Measurements from ENCODE around the gene HACE1. TPM values are rescaled to one million over a fixed set of nuclear protein-coding genes. Genes with fewer than 3 reads are reported as not detected.
"Not testable (repeated sequence)": the region's sequence is repeated elsewhere in the genome, so short reads cannot be mapped to it uniquely, and the experiment has no call there.

The HACE1 gene
- total and polyA plus RNA-seq, 2 experiments from 2014 or later = 14.8 to 42.6 TPM

GRCh38 chr6:104837158-104837557, 22.6 kb downstream of the HACE1 start:
- H3K4me1 ChIP-seq (ENCODE audit: low read depth) = peaks cover 8% of the 10 kb centered on the region
- TF ChIP-seq CTCF (IDR thresholded peaks at IDR 0.05; ENCODE audit: low read depth, low read length) = no peak
- H3K4me3 ChIP-seq = no peak overlapping the region
- no peaks in the 10 kb centered on the region for H3K9me3 ChIP-seq (ENCODE audit: low read depth)
- no peak for DNase-seq (ENCODE audit: low read depth in 1 of 2, low spot score in 1 of 2)
- peaks cover 5% of the 10 kb centered on the region for H3K36me3 ChIP-seq
- H3K27me3 ChIP-seq = no peaks in the 10 kb centered on the region
- no peak overlapping the region for H3K27ac ChIP-seq

DNA sequence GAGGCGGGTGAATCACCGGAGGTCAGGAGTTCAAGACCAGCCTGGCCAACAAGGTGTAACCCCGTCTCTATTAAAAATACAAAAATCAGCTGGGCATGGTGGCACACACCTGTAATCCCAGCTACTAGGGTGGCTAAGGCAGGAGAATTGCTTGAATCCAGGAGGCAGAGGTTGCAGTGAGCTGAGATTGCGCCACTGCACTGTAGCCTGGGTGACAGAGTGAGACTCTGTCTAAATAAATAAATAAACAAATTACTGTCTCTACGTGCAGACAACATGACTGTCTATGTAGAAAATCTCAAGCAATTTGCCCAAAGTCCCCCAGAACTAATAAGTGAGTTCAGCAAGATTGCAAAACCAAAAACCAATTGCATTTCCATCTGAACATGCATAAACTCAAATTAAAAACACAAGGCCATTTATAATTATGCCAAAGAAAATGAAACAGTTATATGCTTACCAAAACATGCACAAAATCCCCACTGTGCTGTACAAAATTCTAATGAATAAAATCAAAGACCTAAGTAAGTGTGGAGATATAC, 23.2 kb downstream of the HACE1 start:
- H3K36me3 ChIP-seq; H3K27me3 ChIP-seq; H3K4me3 ChIP-seq; H3K4me1 ChIP-seq (ENCODE audit: low read depth); H3K27ac ChIP-seq; DNase-seq (ENCODE audit: low read depth in 1 of 2, low spot score in 1 of 2); H3K9me3 ChIP-seq (ENCODE audit: low read depth): not testable (repeated sequence)

DNA sequence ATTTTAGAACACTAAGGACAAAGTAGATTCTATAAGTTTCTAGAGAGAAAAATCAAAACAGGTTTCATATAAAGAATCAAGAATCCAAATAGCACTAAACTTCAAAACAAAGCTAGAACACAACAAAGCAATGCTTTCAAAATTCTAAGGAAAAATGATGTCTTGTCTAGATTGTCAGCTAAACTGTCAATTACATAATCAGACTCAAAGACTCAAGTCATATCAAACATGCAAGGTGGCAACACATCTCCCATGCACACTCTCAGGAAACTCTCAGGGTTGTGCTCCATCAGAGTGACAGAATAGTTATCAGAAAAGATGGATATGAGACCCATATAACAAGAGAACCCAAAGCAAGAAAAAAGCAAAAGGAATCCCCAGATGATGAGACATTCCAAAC, 23.9 kb downstream of the HACE1 start:
- Histone ChIP-seq H3K9me3 (ENCODE audit: low read depth) (no peaks in the 10 kb centered on the region), H3K4me1 (ENCODE audit: low read depth) (peaks cover 8% of the 10 kb centered on the region)
- no peak for TF ChIP-seq CTCF (IDR thresholded peaks at IDR 0.05; ENCODE audit: low read depth, low read length)

DNA sequence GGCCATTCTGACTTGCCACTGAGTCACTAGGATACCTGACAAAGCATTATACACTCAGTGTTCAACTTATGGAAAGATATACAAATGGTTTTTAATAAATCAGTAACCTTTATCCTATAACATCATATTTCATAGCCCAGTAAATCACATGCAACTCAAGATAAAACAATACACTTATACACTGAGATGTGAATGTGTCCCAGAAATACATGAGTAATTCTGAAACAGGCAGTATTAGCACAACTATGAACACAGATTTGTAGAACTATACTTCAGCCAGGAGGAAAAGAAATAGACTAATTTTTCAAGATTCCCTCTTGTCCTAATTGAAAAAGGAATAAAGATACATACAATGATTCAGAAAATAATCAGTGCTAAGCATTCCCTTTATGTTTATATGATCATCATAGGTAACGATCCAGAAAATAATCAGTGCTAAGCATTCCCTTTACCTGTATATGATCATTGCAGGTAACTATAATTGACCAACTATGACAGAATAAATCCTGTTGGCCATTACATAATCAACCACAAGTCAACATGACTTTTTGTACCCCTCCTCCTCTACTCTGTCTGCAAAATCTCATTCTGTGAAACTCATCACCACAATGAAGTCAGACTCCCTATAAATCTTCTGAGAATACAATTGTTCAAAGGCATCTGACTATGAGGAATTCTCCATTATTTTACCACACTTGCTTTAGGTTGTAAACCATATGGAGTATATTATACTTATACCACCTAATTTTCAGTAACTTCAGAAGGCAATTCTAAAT, 30.3 kb downstream of the HACE1 start:
- H3K4me1 ChIP-seq (ENCODE audit: low read depth) = no peaks in the 10 kb centered on the region
- DNase-seq (ENCODE audit: low read depth in 1 of 2, low spot score in 1 of 2) = no peak
- H3K9me3 ChIP-seq (ENCODE audit: low read depth) = no peaks in the 10 kb centered on the region
- no peak overlapping the region for H3K27ac ChIP-seq
- no peak for TF ChIP-seq CTCF (IDR thresholded peaks at IDR 0.05; ENCODE audit: low read depth, low read length)
- H3K36me3 ChIP-seq = no peaks in the 10 kb centered on the region
- no peaks in the 10 kb centered on the region for H3K27me3 ChIP-seq
- no peak overlapping the region for H3K4me3 ChIP-seq

More for the DNA sequence above, 23.9 kb downstream of the HACE1 start:
- Histone ChIP-seq H3K36me3 (no peaks in the 10 kb centered on the region), H3K27ac (no peak overlapping the region), H3K4me3 (no peak overlapping the region), H3K27me3 (no peaks in the 10 kb centered on the region)
- no peak for DNase-seq (ENCODE audit: low read depth in 1 of 2, low spot score in 1 of 2)

- Histone ChIP-seq H3K36me3 (no peaks in the 10 kb centered on the region), H3K9me3 (ENCODE audit: low read depth) (no peaks in the 10 kb centered on the region), H3K4me1 (ENCODE audit: low read depth) (no peaks in the 10 kb centered on the region), H3K27me3 (no peaks in the 10 kb centered on the region), H3K27ac (no peak overlapping the region), H3K4me3 (no peak overlapping the region)
- no peak for DNase-seq (ENCODE audit: low read depth in 1 of 2, low spot score in 1 of 2)
- no peak for TF ChIP-seq CTCF (IDR thresholded peaks at IDR 0.05; ENCODE audit: low read depth, low read length)
Observed at GRCh38 chr6:104828478-104828877, 31.2 kb downstream of the HACE1 start.

DNA sequence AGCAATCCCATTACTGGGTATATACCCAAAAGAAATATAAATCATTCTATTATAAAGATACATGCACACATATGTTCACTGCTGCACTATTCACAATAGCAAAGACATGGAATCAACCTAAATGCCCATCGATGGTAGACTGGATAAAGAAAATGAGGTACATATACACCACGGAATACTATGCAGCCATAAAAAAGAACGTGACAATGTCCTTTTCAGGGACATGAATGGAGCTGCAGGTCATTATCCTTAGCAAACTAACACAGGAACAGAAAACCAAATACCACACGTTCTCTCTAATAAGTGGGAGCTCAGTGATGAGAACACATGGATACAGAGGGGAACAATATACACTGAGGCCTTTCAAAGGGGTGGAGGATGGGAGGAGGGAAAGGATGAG, 38.9 kb downstream of the HACE1 start:
- not testable (repeated sequence) for DNase-seq (ENCODE audit: low read depth in 1 of 2, low spot score in 1 of 2); H3K27me3 ChIP-seq; H3K9me3 ChIP-seq (ENCODE audit: low read depth); H3K36me3 ChIP-seq; H3K27ac ChIP-seq; H3K4me1 ChIP-seq (ENCODE audit: low read depth); H3K4me3 ChIP-seq
